SK-N-SH (cell line): ENCODE results near the gene COBLL1.

Source experiments
- EP300 ChIP-seq, 2 experiments: IDR thresholded peaks; 2 replicates each; pipeline versions ENCODE4 v1.4.0 to v1.6.1; 2012; ENCODE audit warnings: borderline replicate concordance in 1 of 2, low read depth in 1 of 2, low read length in 1 of 2
- FOXJ3 ChIP-seq: sonication (generic); formaldehyde crosslinking; IDR thresholded peaks from 2 replicates; pipeline ENCODE4 v1.5.1; 2020; ENCODE audit warnings: mild to moderate bottlenecking, missing genetic modification reagents
- GABPA ChIP-seq: IDR thresholded peaks from 2 replicates; pipeline ENCODE4 v1.4.0; 2012; ENCODE audit warnings: low read depth, mild to moderate bottlenecking
- RAD21 ChIP-seq: IDR thresholded peaks from 2 replicates; pipeline ENCODE4 v1.6.1; 2012; ENCODE audit warnings: mild to moderate bottlenecking, low read length
- TCF12 ChIP-seq: IDR thresholded peaks from 2 replicates; pipeline ENCODE4 v1.4.0; 2012
- TF ChIP-seq, protein P1 (sequence below): IDR thresholded peaks from 2 replicates; pipeline ENCODE4 v1.6.1; 2012; ENCODE audit warnings: mild to moderate bottlenecking, low read depth, low read length, moderate library complexity

- TF ChIP-seq TCF12 (no peak), GABPA (no peak), RAD21 (no peak), EP300 (IDR thresholded peaks at IDR 0.05; ENCODE audit: borderline replicate concordance in 1 of 2, low read depth in 1 of 2, low read length in 1 of 2) (no peak), FOXJ3 (CRISPR knock-in tag) (no peak)
- TF ChIP-seq, protein P1, sequence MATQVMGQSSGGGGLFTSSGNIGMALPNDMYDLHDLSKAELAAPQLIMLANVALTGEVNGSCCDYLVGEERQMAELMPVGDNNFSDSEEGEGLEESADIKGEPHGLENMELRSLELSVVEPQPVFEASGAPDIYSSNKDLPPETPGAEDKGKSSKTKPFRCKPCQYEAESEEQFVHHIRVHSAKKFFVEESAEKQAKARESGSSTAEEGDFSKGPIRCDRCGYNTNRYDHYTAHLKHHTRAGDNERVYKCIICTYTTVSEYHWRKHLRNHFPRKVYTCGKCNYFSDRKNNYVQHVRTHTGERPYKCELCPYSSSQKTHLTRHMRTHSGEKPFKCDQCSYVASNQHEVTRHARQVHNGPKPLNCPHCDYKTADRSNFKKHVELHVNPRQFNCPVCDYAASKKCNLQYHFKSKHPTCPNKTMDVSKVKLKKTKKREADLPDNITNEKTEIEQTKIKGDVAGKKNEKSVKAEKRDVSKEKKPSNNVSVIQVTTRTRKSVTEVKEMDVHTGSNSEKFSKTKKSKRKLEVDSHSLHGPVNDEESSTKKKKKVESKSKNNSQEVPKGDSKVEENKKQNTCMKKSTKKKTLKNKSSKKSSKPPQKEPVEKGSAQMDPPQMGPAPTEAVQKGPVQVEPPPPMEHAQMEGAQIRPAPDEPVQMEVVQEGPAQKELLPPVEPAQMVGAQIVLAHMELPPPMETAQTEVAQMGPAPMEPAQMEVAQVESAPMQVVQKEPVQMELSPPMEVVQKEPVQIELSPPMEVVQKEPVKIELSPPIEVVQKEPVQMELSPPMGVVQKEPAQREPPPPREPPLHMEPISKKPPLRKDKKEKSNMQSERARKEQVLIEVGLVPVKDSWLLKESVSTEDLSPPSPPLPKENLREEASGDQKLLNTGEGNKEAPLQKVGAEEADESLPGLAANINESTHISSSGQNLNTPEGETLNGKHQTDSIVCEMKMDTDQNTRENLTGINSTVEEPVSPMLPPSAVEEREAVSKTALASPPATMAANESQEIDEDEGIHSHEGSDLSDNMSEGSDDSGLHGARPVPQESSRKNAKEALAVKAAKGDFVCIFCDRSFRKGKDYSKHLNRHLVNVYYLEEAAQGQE, result no peak
These were observed 44.6 kb downstream of the COBLL1 start for GRCh38 chr2:164796999-164797398.
